Measurements from ENCODE around the gene FFAR3.

FFAR3 gene

GRCh38 chr19:35331551-35332214 is 26.6 kb upstream of the FFAR3 start:
- no peak for DNase-seq

GRCh38 chr19:35332817-35333216 is 25.4 kb upstream of the FFAR3 start:
- no peak for DNase-seq

GRCh38 chr19:35334144-35334753 is 24.0 kb upstream of the FFAR3 start:
- DNase-seq, result no peak

GRCh38 chr19:35336166-35336955 is 21.9 kb upstream of the FFAR3 start:
- DNase-seq, result no peak

GRCh38 chr19:35337097-35337983 is 20.9 kb upstream of the FFAR3 start:
- no peak for DNase-seq

- DNase-seq, result no peak
Measured at GRCh38 chr19:35337984-35338296, 20.3 kb upstream of the FFAR3 start.

- DNase-seq, result no peak
Measured at GRCh38 chr19:35340431-35340830, 17.8 kb upstream of the FFAR3 start.

GRCh38 chr19:35341006-35341405 is 17.3 kb upstream of the FFAR3 start:
- no peak for DNase-seq

GRCh38 chr19:35341565-35342225 is 16.6 kb upstream of the FFAR3 start:
- DNase-seq, result no peak

- DNase-seq, result no peak
Measured at GRCh38 chr19:35342430-35342829, 15.8 kb upstream of the FFAR3 start.

GRCh38 chr19:35344511-35345031 is 13.7 kb upstream of the FFAR3 start:
- no peak for DNase-seq

- no peak for DNase-seq
Measured at GRCh38 chr19:35345671-35346111, 12.6 kb upstream of the FFAR3 start.

GRCh38 chr19:35346193-35347052 is 11.8 kb upstream of the FFAR3 start:
- DNase-seq, result no peak

GRCh38 chr19:35347171-35347929 is 10.9 kb upstream of the FFAR3 start, which contains the start of gene FFAR1:
Gene FFAR1, plus strand, starts transcription at chr19:35347902. Its CDS starts 3,650 bp downstream, at chr19:35351552.
- no peak for DNase-seq

GRCh38 chr19:35347930-35348298 is 10.3 kb upstream of the FFAR3 start:
- no peak for DNase-seq

- no peak for DNase-seq
Measured at GRCh38 chr19:35348911-35349611, 9.2 kb upstream of the FFAR3 start.

GRCh38 chr19:35349614-35350521 is 8.4 kb upstream of the FFAR3 start:
- no peak for DNase-seq

- no peak for DNase-seq
Measured at GRCh38 chr19:35350591-35350990, 7.7 kb upstream of the FFAR3 start.

Data from DMS79 (cell line).